Mucosa of descending colon (tissue), 3 donors: Measurements from ENCODE around the gene ZFP36L2. TPM values are rescaled to one million over a fixed set of nuclear protein-coding genes. Genes with fewer than 3 reads are reported as not detected.
"Not testable (repeated sequence)": the region's sequence is repeated elsewhere in the genome, so short reads cannot be mapped to it uniquely, and the experiment has no call there.

Experiments
- ATAC-seq: fragments of 200-7000 bp; cut with Tn5 transposase; one replicate; pipeline ENCODE4 v1.9.1; 2020; ENCODE audit warnings: mild to moderate bottlenecking, moderate library complexity
- DNase-seq, 3 donors: peaks; one replicate each; pipeline ENCODE4 v3.0.0-alpha.2; 2020
- H3K36me3 ChIP-seq: fragments of 200-600 bp; one replicate; pipeline ENCODE4 v1.8.0; 2021; ENCODE audit warnings: low read depth, mild to moderate bottlenecking
- H3K4me1 ChIP-seq: fragments of 200-600 bp; one replicate; pipeline ENCODE4 v1.8.0; 2021; ENCODE audit warnings: low read depth, mild to moderate bottlenecking
- H3K4me3 ChIP-seq: fragments of 200-600 bp; one replicate; pipeline ENCODE4 v1.8.0; 2021; ENCODE audit warnings: mild to moderate bottlenecking
- H3K9me3 ChIP-seq: fragments of 200-600 bp; one replicate; pipeline ENCODE4 v1.8.0; 2021; ENCODE audit warnings: mild to moderate bottlenecking
- CTCF ChIP-seq: fragments of 200-600 bp; IDR thresholded peaks from one replicate; pipeline ENCODE4 v1.8.0; 2022; ENCODE audit warnings: antibody characterized with exemption, mild to moderate bottlenecking
- intact Hi-C, 2 donors: fragments of 100-400 bp; cut with DNase I in 1 of 2; cut with micrococcal nuclease in 1 of 2; formaldehyde crosslinking; loops; one replicate each; pipeline versions ENCODE4 v1.11.0 to v1.11.1; 2022; cut with DNase I, micrococcal nuclease
- total RNA-seq, 3 donors: library from RNA; stranded (reverse); fragmentation: NEBNext Ultra II Directional in 2 of 3; extraction: Animal tissue kit (Norgen Biotek cat#: 25700) in 2 of 3; gene quantifications; one replicate each; pipeline versions ENCODE4 v1.2.1 to v1.2.4, GENCODE V29; 2021 to 2023
- donor health status: DM: no; HTN: no; CAD: no; lungs with moderate emphysema.
- donor health status: DM: no; HTN: no; CAD: no.
- donor health status: DM: no; HTN: yes; CAD: no.

ZFP36L2 gene
- total RNA-seq, 3 donors from 2014 or later = 160 to 198 (median 169) TPM

- intact Hi-C loops = no loop called here
- Histone ChIP-seq H3K4me3 (no peak overlapping the region), H3K36me3 (no peaks in the 10 kb centered on the region), H3K9me3 (no peaks in the 10 kb centered on the region), H3K4me1 (peaks cover 51% of the 10 kb centered on the region)
- TF ChIP-seq CTCF = no peak
- DNase-seq = no peak
- peak; percentile 56 for ATAC-seq
Measured at GRCh38 chr2:43193652-43194120, 32.7 kb downstream of the ZFP36L2 start.

GRCh38 chr2:43192744-43193651, 33.4 kb downstream of the ZFP36L2 start:
- DNase-seq (peak in 1 of 3 donors; percentile 60), ATAC-seq (peak; percentile 17)
- Histone ChIP-seq H3K4me3 (no peak overlapping the region), H3K4me1 (peaks cover 51% of the 10 kb centered on the region), H3K9me3 (no peaks in the 10 kb centered on the region), H3K36me3 (no peaks in the 10 kb centered on the region)
- intact Hi-C loops = no loop called here
- TF ChIP-seq CTCF = no peak

GRCh38 chr2:43191947-43192516, 34.4 kb downstream of the ZFP36L2 start:
- ATAC-seq (no peak), DNase-seq (peak in 1 of 3 donors; percentile 45)
- intact Hi-C loops = no loop called here
- no peak for TF ChIP-seq CTCF
- no peaks in the 10 kb centered on the region for H3K9me3 ChIP-seq
- H3K4me1 ChIP-seq = peaks cover 58% of the 10 kb centered on the region
- H3K4me3 ChIP-seq = no peak overlapping the region
- H3K36me3 ChIP-seq = no peaks in the 10 kb centered on the region

- intact Hi-C loops = no loop called here
- no peak for TF ChIP-seq CTCF
- ATAC-seq (no peak), DNase-seq (peak in 1 of 3 donors; percentile 51)
- Histone ChIP-seq H3K36me3 (no peaks in the 10 kb centered on the region), H3K9me3 (no peaks in the 10 kb centered on the region), H3K4me3 (no peak overlapping the region), H3K4me1 (peaks cover 62% of the 10 kb centered on the region)
Measured at GRCh38 chr2:43190311-43191052, 35.9 kb downstream of the ZFP36L2 start.

GRCh38 chr2:43189861-43190260, 36.5 kb downstream of the ZFP36L2 start:
- H3K4me3 ChIP-seq, DNase-seq, H3K9me3 ChIP-seq, ATAC-seq, intact Hi-C loops, H3K36me3 ChIP-seq: not testable (repeated sequence)
- H3K4me1 ChIP-seq = peaks cover 56% of the 10 kb centered on the region
